Epithelial cell of prostate (primary cell): ENCODE results near the gene NPAT.
A peak's percentile ranks its signal among the peaks of the same experiment; 100 is the strongest.
"Not testable (repeated sequence)": the region's sequence is repeated elsewhere in the genome, so short reads cannot be mapped to it uniquely, and the experiment has no call there.

Source experiments
- DNase-seq: peaks from one replicate; pipeline ENCODE4 v3.0.0-alpha.2; 2011; ENCODE audit warnings: low read depth, low spot score
- H3K27ac ChIP-seq: fragments of 450-650 bp; 2 replicates; pipeline ENCODE4 v1.5.1; 2017; ENCODE audit warnings: mild to moderate bottlenecking

The NPAT gene

GRCh38 chr11:108167624-108168023 lies 54.8 kb downstream of the NPAT start:
- H3K27ac ChIP-seq: no peak overlapping the region
- no peak for DNase-seq

GRCh38 chr11:108162878-108163277 lies 59.6 kb downstream of the NPAT start:
- not testable (repeated sequence) for DNase-seq, H3K27ac ChIP-seq

GRCh38 chr11:108160970-108161566 lies 61.4 kb downstream of the NPAT start:
- DNase-seq: no peak
- H3K27ac ChIP-seq: no peak overlapping the region

- DNase-seq: no peak
- no peak overlapping the region for H3K27ac ChIP-seq
These were observed 67.8 kb downstream of the NPAT start for GRCh38 chr11:108154591-108154990.

GRCh38 chr11:108148556-108148955 lies 73.9 kb downstream of the NPAT start:
- no peak overlapping the region for H3K27ac ChIP-seq
- DNase-seq: no peak

GRCh38 chr11:108147150-108147549 lies 75.3 kb downstream of the NPAT start:
- no peak overlapping the region for H3K27ac ChIP-seq
- DNase-seq: no peak

- H3K27ac ChIP-seq: no peak overlapping the region
- DNase-seq: no peak
These were observed 77.8 kb downstream of the NPAT start for GRCh38 chr11:108144615-108145014.

- H3K27ac ChIP-seq: no peak overlapping the region
- no peak for DNase-seq
These were observed 80.1 kb downstream of the NPAT start for GRCh38 chr11:108142304-108142703.

- DNase-seq: no peak
These were observed 85.2 kb downstream of the NPAT start for GRCh38 chr11:108137212-108137611.

GRCh38 chr11:108135845-108136544 lies 86.4 kb downstream of the NPAT start:
- no peak for DNase-seq
- no peak overlapping the region for H3K27ac ChIP-seq

More at GRCh38 chr11:108137212-108137611, 85.2 kb downstream of the NPAT start:
- no peak overlapping the region for H3K27ac ChIP-seq

- DNase-seq, H3K27ac ChIP-seq: not testable (repeated sequence)
These were observed 89.4 kb downstream of the NPAT start for GRCh38 chr11:108132993-108133538.

- H3K27ac ChIP-seq: no peak overlapping the region
- DNase-seq: no peak
These were observed 90.4 kb downstream of the NPAT start for GRCh38 chr11:108131993-108132392.

GRCh38 chr11:108128772-108129171 lies 93.7 kb downstream of the NPAT start:
- DNase-seq: no peak
- H3K27ac ChIP-seq: no peak overlapping the region

- no peak overlapping the region for H3K27ac ChIP-seq
- DNase-seq: no peak
These were observed 97.3 kb downstream of the NPAT start for GRCh38 chr11:108125096-108125495.

GRCh38 chr11:108122166-108122628 lies 100.2 kb downstream of the NPAT start:
- DNase-seq: no peak
- H3K27ac ChIP-seq: no peak overlapping the region

- H3K27ac ChIP-seq: no peak within 1 kb of the TSS
- peak; percentile 39 for DNase-seq
These were observed 100.9 kb downstream of the NPAT start, which contains the start of gene ACAT1 for GRCh38 chr11:108121274-108122155. TSS of gene ACAT1 (plus strand) at chr11:108121567. CDS start at chr11:108121607, 40 bp downstream.

GRCh38 chr11:108120936-108121273 lies 101.5 kb downstream of the NPAT start:
- DNase-seq, H3K27ac ChIP-seq: not testable (repeated sequence)

GRCh38 chr11:108117746-108118371 lies 104.6 kb downstream of the NPAT start:
- DNase-seq: no peak
- no peak overlapping the region for H3K27ac ChIP-seq

- peak overlapping the region; percentile 32 for H3K27ac ChIP-seq
- DNase-seq: peak; percentile 57
These were observed 106.8 kb downstream of the NPAT start for GRCh38 chr11:108115500-108116140.

GRCh38 chr11:108112057-108112456 lies 110.4 kb downstream of the NPAT start:
- DNase-seq: no peak
- no peak overlapping the region for H3K27ac ChIP-seq
